Peyer's patch (tissue), 4 donors: Measurements from ENCODE around the gene TTC1.

Source experiments
- POLR2A ChIP-seq, 2 donors: fragments of 450-650 bp; IDR thresholded peaks; one replicate each; pipeline ENCODE4 v1.5.1; 2017; ENCODE audit warnings: antibody characterized with exemption in 2 of 2, mild to moderate bottlenecking in 2 of 2, moderate library complexity in 2 of 2
- TF ChIP-seq, protein P1 (sequence below), 6 experiments: fragments of 450-650 bp in 4 of 6; fragments of 200-600 bp in 2 of 6; sonication (generic) in 1 of 6; IDR thresholded peaks; one replicate each; pipeline ENCODE4 v1.5.1; 2017 to 2019; ENCODE audit warnings: antibody characterized with exemption in 6 of 6, mild to moderate bottlenecking in 3 of 6, moderate library complexity in 1 of 6

DNA sequence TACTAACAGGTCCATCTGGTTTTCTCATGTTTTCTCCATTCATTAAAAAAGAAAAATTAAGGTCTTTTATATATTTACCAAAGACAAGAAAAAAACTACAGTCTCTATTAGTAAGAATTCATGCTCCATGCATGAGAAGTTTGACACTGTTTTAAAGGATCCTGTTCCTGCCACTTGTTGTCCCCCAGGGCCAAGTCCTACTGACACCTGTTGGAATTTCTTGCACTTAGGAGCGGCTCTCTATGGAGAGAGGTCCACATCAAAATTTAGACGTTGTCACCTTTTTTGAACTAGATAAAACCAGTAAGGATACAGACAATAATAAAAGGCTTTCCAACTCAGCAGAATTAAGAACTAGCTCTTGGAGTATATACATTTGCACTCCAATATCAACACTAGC is 68.1 kb downstream of the TTC1 start:
- TF ChIP-seq, protein P1, sequence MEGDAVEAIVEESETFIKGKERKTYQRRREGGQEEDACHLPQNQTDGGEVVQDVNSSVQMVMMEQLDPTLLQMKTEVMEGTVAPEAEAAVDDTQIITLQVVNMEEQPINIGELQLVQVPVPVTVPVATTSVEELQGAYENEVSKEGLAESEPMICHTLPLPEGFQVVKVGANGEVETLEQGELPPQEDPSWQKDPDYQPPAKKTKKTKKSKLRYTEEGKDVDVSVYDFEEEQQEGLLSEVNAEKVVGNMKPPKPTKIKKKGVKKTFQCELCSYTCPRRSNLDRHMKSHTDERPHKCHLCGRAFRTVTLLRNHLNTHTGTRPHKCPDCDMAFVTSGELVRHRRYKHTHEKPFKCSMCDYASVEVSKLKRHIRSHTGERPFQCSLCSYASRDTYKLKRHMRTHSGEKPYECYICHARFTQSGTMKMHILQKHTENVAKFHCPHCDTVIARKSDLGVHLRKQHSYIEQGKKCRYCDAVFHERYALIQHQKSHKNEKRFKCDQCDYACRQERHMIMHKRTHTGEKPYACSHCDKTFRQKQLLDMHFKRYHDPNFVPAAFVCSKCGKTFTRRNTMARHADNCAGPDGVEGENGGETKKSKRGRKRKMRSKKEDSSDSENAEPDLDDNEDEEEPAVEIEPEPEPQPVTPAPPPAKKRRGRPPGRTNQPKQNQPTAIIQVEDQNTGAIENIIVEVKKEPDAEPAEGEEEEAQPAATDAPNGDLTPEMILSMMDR (IDR thresholded peaks at IDR 0.05), result no peak
- no peak for TF ChIP-seq POLR2A (IDR thresholded peaks at IDR 0.05)
